Right lobe of liver (tissue), 6 donors: ENCODE results near the gene PXDN. TPM values are rescaled to one million over a fixed set of nuclear protein-coding genes. Genes with fewer than 3 reads are reported as not detected.
A peak's percentile ranks its signal among the peaks of the same experiment; 100 is the strongest.
"Not testable (repeated sequence)": the region's sequence is repeated elsewhere in the genome, so short reads cannot be mapped to it uniquely, and the experiment has no call there.

Experiments used
- ATAC-seq, 4 donors: fragments of 200-7000 bp; cut with Tn5 transposase; one replicate each; pipeline ENCODE4 v1.9.1; 2020; ENCODE audit warnings: mild to moderate bottlenecking in 4 of 4, moderate library complexity in 4 of 4
- DNase-seq, 3 donors: peaks; one replicate each; pipeline ENCODE4 v3.0.0-alpha.2; 2020
- H3K27ac ChIP-seq, 3 donors: fragments of 200-600 bp; one replicate each; pipeline ENCODE4 v1.8.0; 2022
- H3K27me3 ChIP-seq, 2 donors: fragments of 200-600 bp; one replicate each; pipeline ENCODE4 v1.8.0; 2022
- H3K36me3 ChIP-seq, 4 donors: fragments of 200-600 bp; sonication (generic) in 1 of 4; one replicate each; pipeline versions ENCODE4 v1.5.1 to v1.8.0; 2017 to 2022; ENCODE audit warnings: control low read depth in 1 of 4
- H3K4me1 ChIP-seq, 4 donors: fragments of 200-600 bp; sonication (generic) in 1 of 4; one replicate each; pipeline versions ENCODE4 v1.5.1 to v1.8.0; 2017 to 2022; ENCODE audit warnings: control low read depth in 1 of 4
- H3K4me3 ChIP-seq, 3 donors: fragments of 200-600 bp; one replicate each; pipeline ENCODE4 v1.8.0; 2022
- H3K9me3 ChIP-seq, 4 donors: fragments of 200-600 bp; sonication (generic) in 1 of 4; one replicate each; pipeline versions ENCODE4 v1.5.1 to v1.8.0; 2017 to 2022; ENCODE audit warnings: control low read depth in 1 of 4
- POLR2A ChIP-seq: fragments of 450-650 bp; IDR thresholded peaks from one replicate; pipeline ENCODE4 v1.6.1; 2017; ENCODE audit warnings: antibody characterized with exemption, mild to moderate bottlenecking
- WGBS: methylation state at CpG from one replicate; pipeline ENCODE4 v1.1.6; 2018; ENCODE audit warnings: low coverage, low lambda C conversion rate; ENCODE audit not compliant: insufficient coverage; ENCODE audit errors: missing lambda C conversion rate; 5-methylcytosine and 5-hydroxymethylcytosine counted together
- intact Hi-C, 2 donors: fragments of 100-400 bp; cut with DNase I; formaldehyde crosslinking; loops; one replicate each; pipeline versions ENCODE4 v1.11.2 to v1.14.1; 2022
- total RNA-seq, 6 experiments: library from RNA; depleted of rRNA in 2 of 6; stranded (reverse); fragments of >200 nt in 2 of 6; fragmentation: NEBNext Ultra II Directional in 3 of 6; extraction: Animal tissue kit (Norgen Biotek cat#: 25700) in 3 of 6; gene quantifications; one replicate each; pipeline versions ENCODE4 v1.1.0 to v1.2.4, GENCODE V29; 2016 to 2023
- TF ChIP-seq, protein P1 (sequence below), 4 donors: fragments of 200-600 bp in 3 of 4; fragments of 450-650 bp in 1 of 4; IDR thresholded peaks; one replicate each; pipeline versions ENCODE4 v1.5.1 to v1.8.0; 2016 to 2022; ENCODE audit warnings: antibody characterized with exemption in 4 of 4, mild to moderate bottlenecking in 2 of 4
- donor health status: DM: no; HTN: yes; CAD: no.
- donor health status: DM: no; HTN: no; CAD: no.
- donor health status: DM: no; HTN: no; CAD: no.
- donor health status: DM: no; HTN: yes; CAD: no.
- donor health status: DM: no; HTN: yes; CAD: no.

The PXDN gene
- total RNA-seq, 6 experiments from 2014 or later, result 5.5 to 21.0 (median 11.4) TPM

DNA sequence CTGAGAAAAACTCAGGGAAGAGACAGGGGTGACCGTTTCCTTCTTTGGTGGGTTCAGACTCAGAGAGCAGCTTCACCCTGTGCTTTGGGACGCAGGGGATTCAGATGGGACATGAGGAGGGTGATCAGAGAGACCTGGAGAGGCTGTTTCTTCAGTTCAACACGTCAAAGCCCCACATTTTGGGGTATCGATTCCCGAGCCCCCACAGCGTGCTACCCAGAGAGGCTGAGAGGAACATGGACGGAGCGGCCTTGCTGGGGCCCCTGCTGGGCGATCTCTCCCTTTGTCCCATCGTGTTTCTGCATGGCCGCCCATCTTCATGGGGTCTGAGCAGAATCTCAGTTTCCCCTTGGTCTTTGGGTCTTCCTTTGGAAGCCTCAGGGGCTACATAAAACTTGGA is 38.2 kb upstream of the PXDN start:
- 34% methylated on average over 3 of the region's 11 CpGs for WGBS
- intact Hi-C loops, result no loop called here
- Histone ChIP-seq H3K27me3 (no peaks in the 10 kb centered on the region), H3K4me3 (no peak overlapping the region), H3K4me1 (no peaks in the 10 kb centered on the region), H3K9me3 (no peaks in the 10 kb centered on the region), H3K27ac (no peak overlapping the region), H3K36me3 (no peaks in the 10 kb centered on the region)
- TF ChIP-seq POLR2A, result no peak
- TF ChIP-seq, protein P1, sequence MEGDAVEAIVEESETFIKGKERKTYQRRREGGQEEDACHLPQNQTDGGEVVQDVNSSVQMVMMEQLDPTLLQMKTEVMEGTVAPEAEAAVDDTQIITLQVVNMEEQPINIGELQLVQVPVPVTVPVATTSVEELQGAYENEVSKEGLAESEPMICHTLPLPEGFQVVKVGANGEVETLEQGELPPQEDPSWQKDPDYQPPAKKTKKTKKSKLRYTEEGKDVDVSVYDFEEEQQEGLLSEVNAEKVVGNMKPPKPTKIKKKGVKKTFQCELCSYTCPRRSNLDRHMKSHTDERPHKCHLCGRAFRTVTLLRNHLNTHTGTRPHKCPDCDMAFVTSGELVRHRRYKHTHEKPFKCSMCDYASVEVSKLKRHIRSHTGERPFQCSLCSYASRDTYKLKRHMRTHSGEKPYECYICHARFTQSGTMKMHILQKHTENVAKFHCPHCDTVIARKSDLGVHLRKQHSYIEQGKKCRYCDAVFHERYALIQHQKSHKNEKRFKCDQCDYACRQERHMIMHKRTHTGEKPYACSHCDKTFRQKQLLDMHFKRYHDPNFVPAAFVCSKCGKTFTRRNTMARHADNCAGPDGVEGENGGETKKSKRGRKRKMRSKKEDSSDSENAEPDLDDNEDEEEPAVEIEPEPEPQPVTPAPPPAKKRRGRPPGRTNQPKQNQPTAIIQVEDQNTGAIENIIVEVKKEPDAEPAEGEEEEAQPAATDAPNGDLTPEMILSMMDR (IDR thresholded peaks at IDR 0.05), result no peak
- peak in 1 of 3 donors; percentile 12 for DNase-seq
- ATAC-seq, result no peak

DNA sequence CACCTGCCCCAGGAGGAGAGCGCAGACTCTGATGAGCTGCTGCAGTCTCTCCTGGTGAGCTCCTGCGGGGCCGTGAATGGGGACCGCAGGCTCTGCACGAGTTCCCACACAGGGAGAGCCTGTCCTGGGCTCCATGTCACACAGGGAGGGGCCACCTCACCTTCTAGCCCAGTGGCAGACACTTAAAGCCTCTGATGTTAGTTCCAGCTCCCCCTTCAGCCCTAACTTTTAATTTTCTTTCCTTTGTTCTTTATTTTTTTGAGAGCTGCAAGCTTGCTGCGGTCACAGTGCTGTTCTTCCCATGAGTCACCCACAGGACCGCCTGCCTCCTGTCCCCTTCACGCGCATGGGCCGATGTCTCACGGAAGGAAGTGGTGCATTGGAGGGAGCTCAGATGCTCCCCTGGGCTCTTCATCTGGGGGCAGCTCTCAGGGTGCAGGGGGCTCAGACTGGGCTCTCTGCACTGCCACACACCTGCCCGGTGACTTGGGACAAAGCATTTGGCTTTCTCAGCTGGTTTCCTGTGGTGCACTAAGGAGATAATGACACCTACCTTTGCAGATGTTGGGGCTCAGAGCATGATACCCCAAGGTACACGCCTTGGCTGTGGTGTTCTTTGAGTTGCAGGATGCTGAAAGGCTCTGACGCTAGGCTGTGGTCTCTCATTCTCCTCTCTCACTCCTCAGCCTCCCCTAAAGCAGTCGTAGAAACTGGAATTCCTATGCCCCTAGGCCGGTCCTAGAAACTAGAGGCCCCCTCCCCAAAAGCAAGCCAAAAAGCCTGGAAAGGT is 37.2 kb upstream of the PXDN start:
- Histone ChIP-seq H3K4me1 (no peaks in the 10 kb centered on the region), H3K27ac (no peak overlapping the region), H3K4me3 (no peak overlapping the region), H3K27me3 (no peaks in the 10 kb centered on the region), H3K36me3 (no peaks in the 10 kb centered on the region), H3K9me3 (no peaks in the 10 kb centered on the region)
- 55% methylated on average over 6 of the region's 16 CpGs for WGBS
- intact Hi-C loops, result no loop called here
- TF ChIP-seq, protein P1 (IDR thresholded peaks at IDR 0.05), result no peak
- TF ChIP-seq POLR2A, result no peak
- peak in 1 of 3 donors; percentile 24 for DNase-seq
- ATAC-seq, result peak in 1 of 4 donors; percentile 25

DNA sequence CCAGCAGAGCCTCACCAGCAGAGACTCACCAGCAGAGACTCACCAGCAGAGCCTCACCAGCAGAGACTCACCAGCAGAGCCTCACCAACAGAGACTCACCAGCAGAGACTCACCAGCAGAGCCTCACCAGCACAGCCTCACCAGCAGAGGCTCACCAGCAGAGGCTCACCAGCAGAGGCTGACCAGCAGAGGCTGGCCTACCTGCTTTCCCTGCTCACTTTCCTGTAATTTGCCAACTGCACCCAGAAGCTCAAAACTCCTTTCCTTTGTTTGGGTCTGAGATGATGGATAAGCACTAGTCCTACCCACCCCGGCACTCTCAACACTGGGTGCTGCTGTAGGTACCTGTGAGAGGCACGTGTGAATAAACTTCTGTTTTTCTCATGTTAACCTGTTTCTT is 36.4 kb upstream of the PXDN start:
- TF ChIP-seq, protein P1 (IDR thresholded peaks at IDR 0.05), result no peak
- no peak for TF ChIP-seq POLR2A
- Histone ChIP-seq H3K27me3 (no peaks in the 10 kb centered on the region), H3K9me3 (no peaks in the 10 kb centered on the region), H3K36me3 (no peaks in the 10 kb centered on the region), H3K4me3 (no peak overlapping the region), H3K4me1 (no peaks in the 10 kb centered on the region), H3K27ac (no peak overlapping the region)
- DNase-seq (peak in 1 of 3 donors; percentile 5), ATAC-seq (no peak)
- intact Hi-C loops, result no loop called here
- WGBS, result 18% methylated on average over 1 of the region's 2 CpGs

DNA sequence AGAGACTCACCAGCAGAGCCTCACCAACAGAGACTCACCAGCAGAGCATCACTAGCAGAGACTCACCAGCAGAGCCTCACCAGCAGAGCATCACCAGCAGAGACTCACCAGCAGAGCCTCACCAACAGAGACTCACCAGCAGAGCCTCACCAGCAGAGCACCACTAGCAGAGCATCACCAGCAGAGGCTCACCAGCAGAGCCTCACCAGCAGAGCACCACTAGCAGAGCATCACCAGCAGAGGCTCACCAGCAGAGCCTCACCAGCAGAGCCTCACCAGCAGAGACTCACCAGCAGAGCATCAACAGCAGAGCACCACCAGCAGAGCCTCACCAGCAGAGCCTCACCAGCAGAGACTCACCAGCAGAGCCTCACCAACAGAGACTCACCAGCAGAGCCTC is 35.7 kb upstream of the PXDN start:
- H3K36me3 ChIP-seq, intact Hi-C loops, DNase-seq, H3K4me3 ChIP-seq, H3K27me3 ChIP-seq, H3K27ac ChIP-seq, H3K4me1 ChIP-seq, ATAC-seq, H3K9me3 ChIP-seq: not testable (repeated sequence)

DNA sequence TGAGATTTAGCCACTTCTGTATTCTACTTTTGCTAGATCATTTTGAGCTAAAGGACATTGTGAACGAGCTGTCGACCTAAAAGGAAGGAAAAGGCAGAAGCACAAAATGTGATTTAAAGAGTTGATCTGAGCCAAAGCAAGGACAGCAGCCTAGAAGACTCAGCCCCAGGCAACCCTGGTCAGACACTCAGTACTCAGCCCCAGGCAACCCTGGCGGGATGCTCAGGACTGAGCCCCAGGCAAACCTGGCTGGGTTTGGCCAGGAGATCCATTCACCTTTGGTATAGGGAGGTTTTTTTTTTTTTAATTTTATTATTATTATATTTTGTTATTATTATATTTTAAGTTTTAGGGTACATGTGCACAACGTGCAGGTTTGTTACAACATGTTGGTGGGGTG is 34.3 kb upstream of the PXDN start:
- no peaks in the 10 kb centered on the region for H3K27me3 ChIP-seq
- H3K9me3 ChIP-seq, result no peaks in the 10 kb centered on the region
- no peaks in the 10 kb centered on the region for H3K4me1 ChIP-seq
- H3K36me3 ChIP-seq, result no peaks in the 10 kb centered on the region
- DNase-seq, result peak in 1 of 3 donors; percentile 19
- H3K27ac ChIP-seq, result no peak overlapping the region
- H3K4me3 ChIP-seq, result no peak overlapping the region
- WGBS, result 33% methylated on average over 4 of the region's 4 CpGs
- no peak for TF ChIP-seq POLR2A
- no peak for ATAC-seq
- intact Hi-C loops, result no loop called here
